Stimulated activated CD4-positive, alpha-beta T cell treated with anti-CD3 and anti-CD28 coated beads, Interleukin-15, amount 100 ng/mL, for 1 hour (primary cell): ENCODE data around the gene SP100.
"Not testable (repeated sequence)": the region's sequence is repeated elsewhere in the genome, so short reads cannot be mapped to it uniquely, and the experiment has no call there.

Experiments used
- DNase-seq, 2 donors: peaks; one replicate each; pipeline ENCODE4 v3.0.0-alpha.2; 2020; ENCODE audit warnings: low read depth in 1 of 2, low spot score in 1 of 2

SP100 gene

GRCh38 chr2:230416061-230416721 lies at the start of gene SP100:
TSS of gene SP100 (plus strand) at chr2:230416201. CDS start at chr2:230416297, 96 bp downstream.
- peak; percentile 51 to 64 for DNase-seq

DNA sequence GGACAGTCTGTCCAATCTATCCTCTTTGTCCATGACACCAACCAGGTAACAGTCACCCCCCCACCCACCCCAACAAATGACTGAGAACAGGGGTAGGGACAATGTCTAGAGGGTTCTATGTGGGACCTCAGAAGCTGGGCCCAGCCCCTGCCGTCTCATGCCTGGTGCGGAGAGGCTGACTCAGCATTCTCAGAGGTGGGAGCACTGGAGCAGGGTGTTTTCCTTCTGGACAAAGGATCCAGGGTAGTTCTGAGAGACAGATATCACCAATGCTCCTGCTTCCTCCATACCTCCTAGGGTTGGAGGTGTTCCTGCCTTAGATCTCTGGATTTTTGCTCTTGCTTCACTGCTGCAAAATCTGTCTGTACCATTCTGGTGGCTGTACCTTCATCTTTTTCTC lies 33.9 kb upstream of the SP100 start:
- no peak for DNase-seq

DNA sequence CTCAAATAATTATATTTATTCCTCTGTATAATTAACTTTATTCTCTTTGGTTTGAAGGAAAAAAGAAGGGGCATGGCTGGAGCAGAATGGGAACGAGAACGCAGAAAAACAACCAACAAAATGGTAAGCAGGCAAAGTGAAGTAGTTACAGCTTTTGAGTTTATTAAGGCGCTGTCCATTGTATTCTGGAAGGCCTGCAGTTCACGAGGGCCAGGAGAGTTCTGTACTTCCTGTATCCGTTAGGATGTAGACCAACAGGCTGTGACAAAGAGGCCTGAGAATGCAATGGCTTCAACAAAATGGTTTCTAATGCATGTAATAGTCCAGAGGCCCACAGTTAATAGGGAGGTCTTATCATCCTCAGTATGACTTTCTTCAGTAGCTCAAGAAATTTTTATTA lies 32.5 kb upstream of the SP100 start:
- no peak for DNase-seq

GRCh38 chr2:230384986-230385385 lies 31.0 kb upstream of the SP100 start:
- DNase-seq: no peak

- DNase-seq: no peak
These were observed 21.7 kb upstream of the SP100 start for GRCh38 chr2:230394301-230394700.

GRCh38 chr2:230398698-230399097 lies 17.3 kb upstream of the SP100 start:
- DNase-seq: not testable (repeated sequence)

GRCh38 chr2:230400041-230400440 lies 16.0 kb upstream of the SP100 start:
- no peak for DNase-seq

DNA sequence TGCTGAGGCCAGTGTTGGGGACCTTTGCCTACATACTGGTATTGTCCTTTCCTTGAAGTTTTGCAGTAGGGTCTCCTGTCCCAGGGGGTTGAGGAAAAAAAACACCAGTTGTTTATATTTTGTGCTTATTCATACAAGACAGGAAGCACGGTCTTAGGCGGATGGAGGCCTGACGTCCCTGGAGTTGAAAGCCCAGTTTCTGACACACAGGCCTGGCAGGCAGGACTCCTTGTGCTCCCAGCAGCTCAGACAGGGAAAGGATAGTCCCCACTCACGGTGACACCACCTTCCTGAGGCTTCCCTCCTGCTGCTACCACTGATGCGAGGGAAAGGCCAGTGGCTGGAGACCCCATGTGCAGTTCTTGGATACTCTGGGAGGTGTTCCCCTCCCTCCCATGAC lies 15.5 kb upstream of the SP100 start:
- no peak for DNase-seq

- DNase-seq: not testable (repeated sequence)
These were observed 15.0 kb upstream of the SP100 start for GRCh38 chr2:230401026-230401425.

DNA sequence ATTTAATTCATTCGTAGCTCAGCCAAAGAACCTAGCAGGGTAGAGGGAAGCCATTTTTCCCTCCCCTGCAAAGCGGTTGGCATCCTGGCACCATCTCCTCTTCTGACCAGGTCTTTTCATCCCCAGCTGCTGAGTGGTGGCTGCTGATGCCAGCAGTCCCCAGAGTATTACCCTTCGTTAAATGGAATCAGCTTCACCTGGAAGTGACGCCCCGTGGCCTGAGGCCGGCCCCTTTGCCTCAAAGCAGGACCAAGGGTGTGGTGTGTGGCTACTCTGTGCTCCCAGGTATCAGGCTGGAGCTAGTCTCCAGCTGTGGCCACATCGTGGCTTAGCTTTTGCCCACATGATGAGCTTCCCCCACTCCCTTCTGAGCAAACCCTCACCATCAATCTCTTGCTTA lies 12.3 kb upstream of the SP100 start:
- DNase-seq: no peak

GRCh38 chr2:230405824-230406223 lies 10.2 kb upstream of the SP100 start:
- DNase-seq: no peak

- DNase-seq: no peak
These were observed 7.7 kb upstream of the SP100 start for GRCh38 chr2:230408244-230408842.

DNA sequence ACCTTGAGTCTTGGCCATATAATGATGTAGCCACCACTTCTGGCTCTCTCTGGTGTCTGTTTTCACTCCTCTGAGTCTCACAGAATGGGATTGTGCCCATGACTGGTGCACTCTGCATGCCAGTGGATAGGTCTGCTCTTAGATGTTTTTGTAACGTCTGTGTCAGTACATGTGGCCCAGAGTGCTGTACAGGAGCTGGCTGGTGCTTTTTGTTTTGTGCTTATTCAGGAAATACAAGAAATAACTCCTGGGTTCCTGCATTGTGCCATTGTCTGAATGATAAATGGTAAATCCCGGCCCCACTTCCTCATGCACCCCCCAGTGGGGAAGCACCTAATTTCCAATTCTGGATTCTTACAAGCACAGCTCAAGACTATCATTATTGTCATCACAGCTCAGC lies 6.7 kb upstream of the SP100 start:
- not testable (repeated sequence) for DNase-seq

- DNase-seq: no peak
These were observed 5.7 kb upstream of the SP100 start for GRCh38 chr2:230410263-230410662.

GRCh38 chr2:230410861-230411569 lies 5.0 kb upstream of the SP100 start:
- no peak for DNase-seq

DNA sequence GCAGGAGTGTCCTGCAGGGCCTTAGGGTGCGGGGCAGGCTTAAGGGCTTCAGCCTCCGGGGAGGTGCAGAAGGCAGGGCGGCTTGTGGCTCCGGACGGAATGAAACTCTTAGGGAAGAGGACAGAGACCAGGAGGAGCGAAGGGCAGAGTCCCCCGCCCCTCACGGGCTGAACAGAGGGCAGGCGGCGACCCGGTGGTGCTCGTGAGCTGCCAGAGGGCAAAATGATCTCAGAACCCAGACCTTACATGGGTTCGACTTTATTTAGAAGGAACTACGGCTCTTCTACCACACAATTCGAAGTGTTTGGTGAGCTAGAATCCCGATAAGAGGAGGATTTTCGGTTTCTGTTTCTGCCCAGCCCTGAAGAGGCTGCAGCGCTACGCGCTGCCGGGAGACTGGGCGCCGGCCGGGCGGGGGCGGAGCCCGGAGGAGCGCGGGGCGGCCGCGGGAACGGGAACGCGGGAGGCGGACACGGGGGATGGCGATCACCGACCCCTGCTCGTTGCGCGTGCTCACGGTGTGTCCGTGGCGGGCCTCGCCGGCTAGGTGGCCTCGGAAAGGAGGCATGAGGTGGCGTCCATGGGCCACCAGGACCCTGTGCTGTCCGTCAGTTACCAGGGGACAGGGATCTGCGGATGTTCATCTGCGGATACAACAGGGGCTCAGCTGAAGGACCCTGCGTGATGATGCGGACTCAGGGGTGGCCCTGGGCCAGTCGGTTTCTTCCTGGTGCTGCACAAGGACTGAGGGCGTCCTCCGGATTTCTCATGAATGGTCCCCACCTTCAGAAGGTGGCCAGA lies 4.2 kb upstream of the SP100 start:
- peak; percentile 29 to 37 for DNase-seq

DNA sequence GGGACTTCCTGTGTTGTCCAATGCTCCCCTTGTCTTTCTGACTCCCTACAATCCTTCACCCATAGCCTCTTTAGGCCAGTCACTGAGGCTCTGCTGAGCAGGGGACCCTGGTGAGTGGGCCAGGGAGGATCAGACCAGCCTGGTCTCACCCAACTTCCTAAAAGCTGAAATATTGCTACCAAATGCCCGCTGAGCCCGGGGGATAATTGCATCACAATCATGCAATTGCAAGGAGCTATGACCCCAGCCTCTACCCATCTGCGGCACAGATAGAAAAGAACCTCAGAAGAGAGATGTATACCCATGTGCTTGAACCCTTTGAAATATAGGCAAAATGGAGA lies 3.7 kb upstream of the SP100 start:
- no peak for DNase-seq

GRCh38 chr2:230412846-230413245 lies 3.2 kb upstream of the SP100 start:
- DNase-seq: no peak

DNA sequence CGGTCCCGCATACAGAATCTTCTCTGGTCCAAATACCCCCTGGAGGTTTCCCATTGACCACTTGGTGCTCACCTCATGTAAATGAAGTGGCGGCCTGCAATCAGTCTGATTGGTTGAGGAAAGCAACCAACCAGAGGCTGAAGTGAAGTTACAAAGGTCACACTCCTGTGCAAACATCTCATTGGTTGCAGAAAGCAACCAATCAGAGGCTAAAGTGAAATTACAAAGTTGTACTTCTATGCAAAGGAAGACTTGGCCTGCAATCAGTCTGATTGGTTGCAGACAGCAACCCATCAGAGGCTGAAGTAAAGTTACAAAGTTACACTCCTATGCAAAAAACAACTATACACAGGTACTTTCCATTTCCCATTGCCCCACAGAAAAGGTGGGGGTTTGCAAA lies 2.5 kb upstream of the SP100 start:
- no peak for DNase-seq

GRCh38 chr2:230414302-230414701 lies 1.7 kb upstream of the SP100 start:
- no peak for DNase-seq

- DNase-seq: no peak
These were observed 1.4 kb downstream of the SP100 start for GRCh38 chr2:230417436-230417835.
